WERI-Rb-1 (cell line): Measurements from ENCODE around the gene MCHR1.

ENCODE experiments used
- DNase-seq: peaks from one replicate; pipeline ENCODE4 v3.0.0-alpha.2; 2020
- H3K27ac ChIP-seq: fragments of 250-450 bp; sonication (Bioruptor Pico); 2 replicates; pipeline ENCODE4 v1.5.1; 2020; ENCODE audit warnings: mild to moderate bottlenecking, moderate library complexity
- H3K27me3 ChIP-seq: fragments of 250-450 bp; sonication (Bioruptor Pico); 2 replicates; pipeline ENCODE4 v1.5.1; 2021; ENCODE audit warnings: mild to moderate bottlenecking, low read depth, moderate library complexity; ENCODE audit not compliant: insufficient read depth, severe bottlenecking
- H3K36me3 ChIP-seq: fragments of 250-450 bp; sonication (Bioruptor Pico); 2 replicates; pipeline ENCODE4 v1.5.1; 2020; ENCODE audit warnings: mild to moderate bottlenecking, moderate library complexity
- H3K4me3 ChIP-seq: 2 replicates; pipeline ENCODE4 v1.5.1; 2011; ENCODE audit warnings: low read depth, mild to moderate bottlenecking, control low read depth, low read length
- H3K9me3 ChIP-seq: fragments of 250-450 bp; sonication (Bioruptor Pico); 2 replicates; pipeline ENCODE4 v1.5.1; 2021; ENCODE audit warnings: mild to moderate bottlenecking, moderate library complexity; ENCODE audit not compliant: severe bottlenecking
- CTCF ChIP-seq: IDR thresholded peaks from 2 replicates; pipeline ENCODE4 v1.5.1; 2011; ENCODE audit warnings: low read depth, mild to moderate bottlenecking, control low read depth, inconsistent platforms, low read length

Gene MCHR1

GRCh38 chr22:40679249-40679963 is at the start of gene MCHR1:
TSS of gene MCHR1 (plus strand) at chr22:40679484. CDS start at chr22:40679653, 169 bp downstream.
- TF ChIP-seq CTCF: no peak
- Histone ChIP-seq H3K36me3 (no peaks in the 10 kb centered on the region), H3K27ac (peak within 1 kb of the TSS; percentile 49), H3K27me3 (no peaks in the 10 kb centered on the region), H3K4me3 (peak within 1 kb of the TSS; percentile 26), H3K9me3 (no peaks in the 10 kb centered on the region)
- no peak for DNase-seq

GRCh38 chr22:40631925-40632324 is 47.4 kb upstream of the MCHR1 start:
- TF ChIP-seq CTCF: no peak
- H3K27me3 ChIP-seq: no peaks in the 10 kb centered on the region
- H3K9me3 ChIP-seq: no peaks in the 10 kb centered on the region
- DNase-seq: no peak
- no peak overlapping the region for H3K4me3 ChIP-seq
- H3K27ac ChIP-seq: no peak overlapping the region
- H3K36me3 ChIP-seq: peaks cover 3% of the 10 kb centered on the region

- Histone ChIP-seq H3K27ac (no peak overlapping the region), H3K27me3 (no peaks in the 10 kb centered on the region), H3K9me3 (no peaks in the 10 kb centered on the region), H3K36me3 (peaks cover 3% of the 10 kb centered on the region), H3K4me3 (no peak overlapping the region)
- TF ChIP-seq CTCF: no peak
- DNase-seq: no peak
Observed at GRCh38 chr22:40633036-40633435, 46.2 kb upstream of the MCHR1 start.

- DNase-seq: no peak
- Histone ChIP-seq H3K9me3 (no peaks in the 10 kb centered on the region), H3K4me3 (no peak overlapping the region), H3K27me3 (no peaks in the 10 kb centered on the region), H3K36me3 (peaks cover 3% of the 10 kb centered on the region), H3K27ac (no peak overlapping the region)
- TF ChIP-seq CTCF: no peak
Observed at GRCh38 chr22:40634119-40634903, 45.0 kb upstream of the MCHR1 start.

- Histone ChIP-seq H3K4me3 (peak overlapping the region; percentile 92), H3K9me3 (no peaks in the 10 kb centered on the region), H3K27ac (no peak overlapping the region), H3K36me3 (peaks cover 3% of the 10 kb centered on the region), H3K27me3 (no peaks in the 10 kb centered on the region)
- no peak for DNase-seq
- no peak for TF ChIP-seq CTCF
Observed at GRCh38 chr22:40635043-40635939, 44.0 kb upstream of the MCHR1 start.
